DMS153 treated with DMSO at 0.1 percent for 48 hours (cell line): Measurements from ENCODE around the gene SLIT3.
"Not testable (repeated sequence)": the region's sequence is repeated elsewhere in the genome, so short reads cannot be mapped to it uniquely, and the experiment has no call there.

Source experiments
- DNase-seq: peaks from one replicate; lab custom pipeline; 2025; ENCODE audit not compliant: unreplicated experiment; lab: John Stamatoyannopoulos, UW

SLIT3 gene

GRCh38 chr5:169151051-169151805 lies 149.7 kb downstream of the SLIT3 start:
- DNase-seq = no peak

GRCh38 chr5:169150108-169150507 lies 150.8 kb downstream of the SLIT3 start:
- no peak for DNase-seq

- DNase-seq = no peak
These were observed 151.6 kb downstream of the SLIT3 start for GRCh38 chr5:169149317-169149716.

GRCh38 chr5:169148138-169148740 lies 152.7 kb downstream of the SLIT3 start:
- no peak for DNase-seq

GRCh38 chr5:169147534-169147933 lies 153.4 kb downstream of the SLIT3 start:
- DNase-seq = no peak

- DNase-seq = no peak
These were observed 154.8 kb downstream of the SLIT3 start for GRCh38 chr5:169146158-169146557.

- no peak for DNase-seq
These were observed 158.5 kb downstream of the SLIT3 start for GRCh38 chr5:169142264-169142970.

GRCh38 chr5:169140215-169140614 lies 160.7 kb downstream of the SLIT3 start:
- not testable (repeated sequence) for DNase-seq

GRCh38 chr5:169139480-169140050 lies 161.4 kb downstream of the SLIT3 start:
- DNase-seq = no peak

GRCh38 chr5:169133531-169133930 lies 167.4 kb downstream of the SLIT3 start:
- no peak for DNase-seq

- no peak for DNase-seq
These were observed 168.7 kb downstream of the SLIT3 start for GRCh38 chr5:169132302-169132660.

GRCh38 chr5:169131616-169132301 lies 169.2 kb downstream of the SLIT3 start:
- no peak for DNase-seq

- DNase-seq = no peak
These were observed 172.3 kb downstream of the SLIT3 start for GRCh38 chr5:169128679-169129078.

GRCh38 chr5:169127431-169127830 lies 173.5 kb downstream of the SLIT3 start:
- DNase-seq = no peak

GRCh38 chr5:169126481-169127021 lies 174.4 kb downstream of the SLIT3 start:
- DNase-seq = no peak

GRCh38 chr5:169125571-169125970 lies 175.4 kb downstream of the SLIT3 start:
- DNase-seq = no peak

GRCh38 chr5:169122951-169123350 lies 178.0 kb downstream of the SLIT3 start:
- DNase-seq = no peak

GRCh38 chr5:169121630-169122420 lies 179.1 kb downstream of the SLIT3 start:
- DNase-seq = no peak

- DNase-seq = no peak
These were observed 181.5 kb downstream of the SLIT3 start for GRCh38 chr5:169119288-169120048.
